ENCODE data around the gene PTPRN2. TPM values are rescaled to one million over a fixed set of nuclear protein-coding genes. Genes with fewer than 3 reads are reported as not detected.

PTPRN2 gene
- total RNA-seq, 1 donor from 2014 or later: 1.2 TPM

GRCh38 chr7:157872447-157872846 lies 715.2 kb downstream of the PTPRN2 start:
- no peak for DNase-seq (ENCODE audit: low read depth)

GRCh38 chr7:157871681-157872080 lies 715.9 kb downstream of the PTPRN2 start:
- no peak for DNase-seq (ENCODE audit: low read depth)

GRCh38 chr7:157870644-157871290 lies 716.9 kb downstream of the PTPRN2 start:
- DNase-seq (ENCODE audit: low read depth): no peak

- no peak for DNase-seq (ENCODE audit: low read depth)
These were observed 717.8 kb downstream of the PTPRN2 start for GRCh38 chr7:157869793-157870192.

GRCh38 chr7:157867685-157868305 lies 719.8 kb downstream of the PTPRN2 start:
- DNase-seq (ENCODE audit: low read depth): no peak

GRCh38 chr7:157866336-157866924 lies 721.2 kb downstream of the PTPRN2 start:
- no peak for DNase-seq (ENCODE audit: low read depth)

GRCh38 chr7:157865351-157866165 lies 722.1 kb downstream of the PTPRN2 start:
- no peak for DNase-seq (ENCODE audit: low read depth)

GRCh38 chr7:157864911-157865310 lies 722.7 kb downstream of the PTPRN2 start:
- no peak for DNase-seq (ENCODE audit: low read depth)

GRCh38 chr7:157863906-157864810 lies 723.5 kb downstream of the PTPRN2 start:
- no peak for DNase-seq (ENCODE audit: low read depth)

GRCh38 chr7:157863176-157863575 lies 724.4 kb downstream of the PTPRN2 start:
- DNase-seq (ENCODE audit: low read depth): no peak

- no peak for DNase-seq (ENCODE audit: low read depth)
These were observed 724.9 kb downstream of the PTPRN2 start for GRCh38 chr7:157862731-157863130.

GRCh38 chr7:157861551-157861950 lies 726.1 kb downstream of the PTPRN2 start:
- no peak for DNase-seq (ENCODE audit: low read depth)

GRCh38 chr7:157861031-157861491 lies 726.6 kb downstream of the PTPRN2 start:
- no peak for DNase-seq (ENCODE audit: low read depth)

GRCh38 chr7:157860406-157860805 lies 727.2 kb downstream of the PTPRN2 start:
- DNase-seq (ENCODE audit: low read depth): no peak

- no peak for DNase-seq (ENCODE audit: low read depth)
These were observed 727.7 kb downstream of the PTPRN2 start for GRCh38 chr7:157859915-157860314.

GRCh38 chr7:157857578-157858075 lies 730.0 kb downstream of the PTPRN2 start:
- no peak for DNase-seq (ENCODE audit: low read depth)

GRCh38 chr7:157856873-157857577 lies 730.6 kb downstream of the PTPRN2 start:
- DNase-seq (ENCODE audit: low read depth): no peak

GRCh38 chr7:157855452-157856213 lies 732.0 kb downstream of the PTPRN2 start:
- DNase-seq (ENCODE audit: low read depth): no peak

GRCh38 chr7:157855016-157855415 lies 732.6 kb downstream of the PTPRN2 start:
- no peak for DNase-seq (ENCODE audit: low read depth)
